OCI-M1 (cell line): Measurements from ENCODE around the gene EBF3.

Source experiments
- DNase-seq: peaks from one replicate; lab custom pipeline; 2025; lab: John Stamatoyannopoulos, UW

The EBF3 gene

DNA sequence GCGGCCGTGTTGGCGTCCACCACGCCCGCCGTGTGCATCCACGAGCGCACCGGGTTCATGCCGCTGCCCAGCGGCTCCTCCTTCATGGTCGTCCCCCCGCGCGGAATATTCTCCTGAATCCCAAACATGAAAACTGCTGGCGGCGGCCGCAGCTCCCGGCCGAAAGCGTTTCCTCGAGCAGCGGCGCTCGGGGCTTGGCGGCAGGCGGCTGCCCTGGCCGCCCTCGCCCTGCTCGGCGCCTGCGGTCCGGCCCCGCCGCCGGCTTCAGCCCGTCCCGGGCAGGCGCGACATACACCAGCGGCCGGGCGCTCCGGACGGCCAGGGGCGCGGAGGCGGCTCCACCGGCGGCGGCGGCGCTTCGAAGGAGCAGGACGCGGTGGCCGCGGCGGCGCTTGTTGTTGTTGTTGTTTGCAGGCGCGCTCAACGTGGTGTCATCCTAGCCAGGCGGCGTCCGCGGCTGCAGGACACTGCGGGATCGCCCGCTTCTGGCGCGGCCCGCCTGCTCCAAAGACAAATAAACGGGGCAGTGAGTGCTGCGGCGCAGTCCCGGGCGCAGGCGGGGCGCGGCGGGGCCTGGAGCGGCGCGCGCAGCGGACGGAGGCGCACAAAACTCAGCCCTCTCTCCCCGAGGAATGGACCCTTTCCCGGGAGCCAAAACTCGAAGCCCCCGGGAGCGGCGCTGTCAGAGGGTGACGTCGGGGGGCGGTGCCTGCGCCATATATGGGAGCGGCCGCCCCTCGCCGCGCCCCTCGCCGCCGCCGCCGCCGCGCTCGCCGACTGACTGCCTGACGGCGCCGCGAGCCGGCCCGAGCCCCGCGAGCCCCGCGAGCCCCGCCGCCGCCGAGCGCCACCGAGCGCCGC, at the start of gene EBF3:
EBF3 (minus strand) TSS at position 634 of the 861 bp plus-strand sequence; CDS start at position 128, 506 bp downstream.
- DNase-seq = no peak

DNA sequence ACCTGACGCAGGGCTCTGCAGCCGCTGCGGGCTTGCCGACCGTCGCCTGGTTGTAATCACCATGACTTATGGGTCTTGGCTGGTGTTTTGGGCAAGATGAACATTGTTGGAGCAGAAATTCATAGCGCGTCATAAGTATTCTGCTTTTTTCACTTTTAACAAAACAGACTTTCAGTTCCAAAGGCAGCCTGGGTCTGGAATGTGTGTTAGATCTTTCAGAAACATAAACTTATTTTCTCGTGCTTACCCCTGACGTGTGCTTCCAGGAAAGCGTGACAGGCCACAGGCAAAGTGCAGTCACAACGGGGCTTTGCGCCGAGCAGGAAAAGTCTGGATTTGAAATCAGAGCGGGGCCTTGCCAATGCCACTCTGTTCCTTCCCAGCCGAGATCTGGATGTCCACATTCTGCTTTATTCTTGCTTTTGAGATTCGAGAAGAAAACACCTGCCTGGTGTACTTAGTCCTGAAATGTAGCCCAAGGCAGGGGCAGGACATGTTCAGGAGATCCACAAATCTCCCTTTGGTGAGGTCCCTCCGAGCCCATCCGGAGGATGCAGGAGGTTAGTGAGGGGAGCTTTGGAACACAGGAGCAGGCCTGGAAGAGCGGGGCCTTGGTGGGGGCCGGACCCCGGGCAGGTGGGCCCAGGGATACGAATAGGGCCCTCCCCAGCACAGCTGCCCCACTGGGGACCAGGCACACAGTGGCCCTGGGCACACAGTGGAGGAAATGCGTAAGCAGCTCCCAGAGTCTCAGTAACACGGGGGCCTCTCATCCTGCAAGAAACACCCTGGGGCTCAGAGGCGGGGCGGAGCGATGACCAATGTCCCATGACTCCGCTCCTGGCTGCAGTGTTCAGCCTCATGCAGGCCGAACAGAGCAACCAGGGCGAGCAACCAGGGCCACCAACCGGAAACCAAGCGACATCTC, 49.5 kb upstream of the EBF3 start:
- DNase-seq = no peak

DNA sequence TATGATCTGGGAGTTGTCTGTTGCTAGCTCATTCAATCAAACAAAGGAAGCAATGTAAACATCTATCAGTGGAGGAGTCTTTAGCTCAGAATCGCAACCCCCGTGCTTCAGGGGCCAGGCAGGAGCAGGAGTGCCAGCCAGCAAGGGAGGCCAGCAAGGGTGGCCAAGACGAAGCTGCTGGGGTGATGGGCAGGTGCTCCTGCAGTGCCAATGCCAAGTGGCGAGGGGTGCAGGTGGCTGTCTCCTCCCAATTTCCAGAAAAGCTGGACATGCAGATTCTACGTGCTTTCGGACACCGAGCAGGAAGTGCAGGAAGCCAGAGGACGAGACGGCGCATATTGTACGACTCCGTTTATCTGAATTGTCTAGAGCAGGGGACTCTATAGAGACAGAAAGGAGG, 48.1 kb upstream of the EBF3 start:
- DNase-seq = no peak

- DNase-seq = no peak
Observed at GRCh38 chr10:130010653-130011052, 46.6 kb upstream of the EBF3 start.

- no peak for DNase-seq
Observed at GRCh38 chr10:130009228-130009627, 45.2 kb upstream of the EBF3 start.

- no peak for DNase-seq
Observed at GRCh38 chr10:130003787-130004613, 39.9 kb upstream of the EBF3 start.

DNA sequence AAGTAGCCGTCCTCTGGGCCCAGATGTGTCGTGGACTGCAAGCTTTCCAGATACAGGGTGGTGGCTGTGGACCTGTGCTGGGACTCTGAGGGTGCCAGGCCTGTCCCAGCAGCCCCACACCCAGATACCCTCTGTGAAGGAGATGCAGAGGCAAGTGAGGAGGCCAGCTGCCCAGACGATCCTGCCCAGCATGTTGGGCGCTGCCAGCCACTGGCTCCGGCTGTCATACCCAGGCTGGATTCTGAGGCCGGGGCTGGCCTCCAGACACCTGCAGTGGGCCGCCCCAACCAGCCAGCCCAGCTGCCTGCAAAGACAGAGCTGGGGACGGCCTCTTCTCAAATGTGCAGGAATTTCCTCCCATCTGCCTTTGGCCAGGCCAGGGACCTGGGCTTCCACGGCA, 39.1 kb upstream of the EBF3 start:
- DNase-seq = no peak

DNA sequence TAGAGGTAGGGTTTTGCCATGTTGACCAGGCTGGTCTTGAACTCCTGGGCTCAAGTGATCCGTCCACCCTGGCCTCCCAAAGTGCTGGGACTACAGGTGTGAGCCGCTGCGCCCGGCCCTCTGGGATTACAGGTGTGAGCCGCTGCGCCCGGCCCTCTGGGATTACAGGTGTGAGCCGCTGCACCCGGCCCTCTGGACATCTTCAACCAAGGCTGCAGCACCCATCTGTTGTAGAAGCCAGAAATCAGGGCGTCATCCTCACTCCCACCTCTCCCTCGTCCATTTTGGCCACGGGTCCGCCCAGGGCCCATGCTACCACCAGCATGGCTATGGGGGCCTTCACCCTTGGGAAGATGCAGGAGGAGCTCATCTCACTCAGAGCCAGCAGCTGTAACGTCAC, 38.5 kb upstream of the EBF3 start:
- DNase-seq = no peak

- no peak for DNase-seq
Observed at GRCh38 chr10:130000918-130001317, 36.8 kb upstream of the EBF3 start.

DNA sequence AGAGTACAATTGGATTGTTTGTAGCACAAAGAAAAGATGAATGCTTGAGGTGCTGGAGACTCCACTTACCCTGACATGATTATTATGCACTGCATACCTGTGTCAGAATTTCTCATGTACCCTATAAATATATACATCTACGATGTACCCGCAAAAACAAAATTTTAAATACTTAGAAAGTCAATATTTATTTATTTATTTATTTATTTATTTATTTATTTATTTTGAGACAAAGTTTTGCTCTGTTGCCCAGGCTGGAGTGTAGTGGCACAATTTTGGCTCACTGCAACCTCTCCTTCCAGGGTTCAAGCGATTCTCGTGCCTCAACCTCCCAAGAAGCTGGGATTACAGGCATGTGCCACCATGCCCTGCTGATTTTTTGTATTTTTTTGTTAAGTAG, 35.1 kb upstream of the EBF3 start:
- no peak for DNase-seq

DNA sequence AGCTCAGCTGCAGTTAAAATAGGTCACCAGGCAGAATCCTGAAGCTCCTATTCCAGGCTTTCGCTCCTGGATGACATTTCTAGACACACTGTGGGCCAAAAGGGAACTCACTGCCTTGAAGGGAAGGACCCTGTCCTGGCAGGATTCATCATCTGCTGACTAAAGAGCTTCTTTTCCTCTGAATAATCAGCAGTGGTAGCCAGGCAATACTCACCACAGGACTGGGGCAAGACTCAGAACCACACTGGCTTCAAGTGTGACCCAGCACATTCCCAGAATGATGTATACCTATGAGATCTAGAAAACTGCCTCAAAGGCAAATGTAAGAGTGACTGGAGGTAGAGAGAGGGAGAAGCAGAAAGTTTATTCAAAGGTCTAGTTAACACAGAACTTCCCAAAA, 29.5 kb upstream of the EBF3 start:
- DNase-seq = no peak

DNA sequence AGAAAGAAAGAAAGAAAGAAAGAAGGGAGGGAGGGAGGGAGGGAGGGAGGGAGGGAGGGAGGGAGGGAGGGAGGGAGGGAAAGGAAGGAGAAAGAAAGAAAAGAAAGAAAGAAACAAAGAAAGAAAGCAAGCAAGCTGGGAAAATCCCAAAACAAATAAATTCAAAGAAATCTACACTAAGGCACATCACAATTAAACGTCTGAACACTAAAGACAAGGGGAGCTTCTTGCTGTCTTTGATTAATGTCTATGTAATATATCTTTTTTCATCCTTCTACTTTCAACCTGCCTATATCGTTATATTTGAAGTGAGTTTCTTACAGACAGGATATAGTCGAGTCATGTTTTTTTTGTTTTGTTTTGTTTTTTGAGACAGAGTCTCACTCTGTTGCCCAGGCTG, 28.3 kb upstream of the EBF3 start:
- DNase-seq = no peak

- no peak for DNase-seq
Observed at GRCh38 chr10:129982825-129983224, 18.8 kb upstream of the EBF3 start.

DNA sequence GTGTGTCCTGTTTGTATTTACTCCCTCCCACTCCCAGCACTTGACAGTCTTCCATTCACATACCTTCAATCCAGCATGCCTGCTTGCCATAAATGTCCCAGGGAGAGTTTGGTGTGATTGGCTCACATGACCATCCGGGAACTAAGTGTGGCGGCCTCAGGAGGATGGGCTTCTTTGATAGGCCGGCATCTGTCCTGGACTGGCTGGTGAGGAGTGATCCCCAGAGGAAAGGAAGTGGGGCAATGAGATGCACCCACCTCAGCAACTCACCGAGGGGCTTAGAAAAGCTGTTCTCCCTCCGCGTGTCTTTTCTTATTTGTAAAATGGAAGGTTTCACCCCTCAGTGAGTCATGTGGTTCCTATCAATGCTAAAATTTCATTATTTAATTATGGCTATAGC, 14.9 kb upstream of the EBF3 start:
- no peak for DNase-seq

DNA sequence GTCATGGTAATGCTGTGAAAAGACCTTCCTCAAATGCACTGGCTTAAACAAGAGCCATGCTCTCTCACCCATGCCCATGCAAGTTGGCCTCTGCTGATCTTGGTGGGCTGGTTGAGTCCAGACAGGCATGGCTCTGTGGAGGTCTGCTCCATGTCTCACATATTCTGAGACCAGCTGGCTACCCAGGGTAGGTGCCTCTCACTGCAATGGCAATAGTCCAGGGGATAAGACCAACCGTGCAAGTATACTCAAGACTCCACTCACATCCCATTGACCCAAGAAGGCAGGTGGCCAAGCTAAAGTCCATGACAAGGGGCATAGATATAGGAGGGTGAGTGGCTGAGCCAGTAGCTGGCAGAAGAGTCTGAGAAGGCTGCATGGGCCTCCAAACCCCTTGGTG, 14.2 kb upstream of the EBF3 start:
- no peak for DNase-seq

DNA sequence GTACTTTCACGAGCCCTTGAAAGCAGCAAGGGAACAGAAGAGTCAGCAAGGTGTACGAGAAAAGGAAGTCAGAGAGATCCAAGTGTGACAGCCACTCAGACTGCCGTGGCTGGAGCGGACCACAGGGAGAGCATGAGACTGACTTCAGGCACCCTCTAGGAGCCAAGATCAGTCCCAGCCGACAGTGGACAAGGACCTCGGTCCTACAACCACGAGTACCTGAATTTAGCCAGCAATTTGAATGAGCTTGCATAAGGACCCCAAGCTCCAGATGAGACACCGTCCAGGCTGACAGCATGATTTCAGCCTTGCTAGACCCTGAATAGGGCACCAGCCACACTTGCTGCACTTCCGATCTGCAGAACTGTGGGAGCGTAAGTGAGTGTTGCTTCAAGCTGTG, 13.7 kb upstream of the EBF3 start:
- no peak for DNase-seq

DNA sequence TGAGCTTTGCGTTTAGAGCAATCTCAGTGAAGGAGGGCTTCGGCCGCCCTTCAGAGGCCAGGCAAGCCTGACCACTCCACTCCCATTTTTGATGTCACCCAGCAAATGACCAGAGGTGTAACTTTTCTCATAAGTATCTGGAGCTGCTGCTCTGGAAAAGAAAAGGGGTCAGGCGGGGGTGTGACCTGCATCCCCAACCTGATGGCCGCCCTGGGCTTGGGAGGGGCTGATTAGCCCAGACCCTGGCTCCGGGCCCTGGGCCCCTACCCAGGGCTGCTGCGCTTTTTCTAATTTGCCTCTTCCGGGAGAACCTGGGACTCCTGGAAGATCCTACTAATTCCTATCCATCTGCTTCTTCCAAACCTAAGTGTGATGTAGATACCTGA, 9.6 kb upstream of the EBF3 start:
- no peak for DNase-seq

GRCh38 chr10:129972966-129973673, 9.0 kb upstream of the EBF3 start:
- no peak for DNase-seq

DNA sequence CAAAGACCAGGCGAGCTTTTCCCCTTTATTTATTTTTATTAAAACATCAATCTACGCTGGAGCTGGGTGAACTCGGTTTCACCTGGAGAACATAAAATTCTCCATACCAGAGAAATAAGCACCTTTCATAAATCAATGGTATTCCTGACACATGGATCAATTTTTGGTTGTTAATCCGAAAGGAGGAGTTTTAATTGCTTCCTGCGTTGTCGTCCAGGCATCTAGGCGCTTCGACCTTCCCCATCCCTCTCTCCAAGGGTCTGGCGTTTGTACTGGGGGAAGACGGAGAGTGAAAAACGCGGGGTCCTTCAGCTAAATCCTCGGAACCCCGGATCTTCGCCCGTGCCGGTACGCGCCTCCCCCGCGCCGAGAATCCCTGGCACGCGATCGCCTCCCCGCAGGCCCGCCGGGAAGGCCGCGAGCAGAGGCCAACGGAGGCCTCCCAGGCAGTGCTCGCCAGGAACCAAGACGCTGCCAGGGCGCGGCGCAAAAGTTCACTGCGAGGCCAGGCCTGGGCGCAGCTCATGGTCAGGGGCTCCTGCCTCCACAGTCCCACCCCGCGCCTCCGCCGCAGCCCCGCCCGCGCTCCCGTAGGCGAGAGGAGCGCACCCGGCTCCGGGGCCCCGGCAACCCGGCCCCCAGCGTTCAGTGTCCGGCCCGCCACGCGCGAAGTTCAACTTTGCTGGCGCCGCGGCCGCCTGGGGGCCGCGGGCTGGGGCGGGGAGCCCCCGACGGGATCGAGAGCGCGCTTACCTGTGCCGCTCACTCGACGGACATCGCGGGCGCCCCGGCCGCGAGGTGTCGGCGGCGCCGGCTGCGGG, 8.3 kb upstream of the EBF3 start:
- no peak for DNase-seq

DNA sequence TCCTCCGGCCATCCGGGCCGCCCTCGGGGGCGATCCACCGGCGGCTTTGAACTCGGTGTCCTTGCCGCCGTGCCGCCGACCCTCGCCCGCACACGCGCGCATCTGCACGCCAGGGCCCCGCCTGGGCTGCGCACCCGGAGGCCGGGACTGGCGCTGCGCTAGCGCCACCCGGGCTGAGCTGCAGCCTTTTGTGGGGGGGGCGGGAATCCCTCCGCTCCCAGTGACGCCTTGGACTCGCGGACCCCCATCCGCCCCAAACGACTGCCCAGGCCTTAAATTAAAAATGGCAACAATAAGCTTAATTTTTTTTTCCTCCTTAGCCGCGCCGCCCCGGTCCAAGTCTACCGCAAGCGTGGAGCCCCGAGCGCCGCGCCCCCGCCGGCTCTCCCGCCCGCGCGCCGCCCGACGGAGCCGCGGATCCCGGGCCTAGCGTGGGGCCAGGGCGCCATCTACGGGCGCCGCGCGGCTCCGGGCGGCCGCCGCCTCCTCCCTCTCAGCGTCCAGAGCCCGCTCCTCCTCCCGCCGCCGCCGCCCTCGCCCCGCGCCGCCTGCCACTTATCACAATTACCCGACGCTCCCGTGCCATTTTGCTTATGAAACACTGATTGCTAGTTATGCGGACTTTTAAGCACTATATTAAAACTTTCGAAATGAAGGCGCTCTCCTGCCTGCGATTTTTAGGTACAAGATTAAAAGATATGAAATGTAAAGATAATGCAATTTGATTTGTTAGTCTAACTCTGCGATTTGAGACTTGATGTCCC, 7.5 kb upstream of the EBF3 start:
- DNase-seq = no peak
